ENCODE measurements around the gene USP9X. TPM values are rescaled to one million over a fixed set of nuclear protein-coding genes. Genes with fewer than 3 reads are reported as not detected.

The USP9X gene
- total and polyA plus RNA-seq, 2 donors (not counting 3 experiments of a cell fraction or from before 2014, with no cell fraction given) = 13.7 to 66.8 TPM

DNA sequence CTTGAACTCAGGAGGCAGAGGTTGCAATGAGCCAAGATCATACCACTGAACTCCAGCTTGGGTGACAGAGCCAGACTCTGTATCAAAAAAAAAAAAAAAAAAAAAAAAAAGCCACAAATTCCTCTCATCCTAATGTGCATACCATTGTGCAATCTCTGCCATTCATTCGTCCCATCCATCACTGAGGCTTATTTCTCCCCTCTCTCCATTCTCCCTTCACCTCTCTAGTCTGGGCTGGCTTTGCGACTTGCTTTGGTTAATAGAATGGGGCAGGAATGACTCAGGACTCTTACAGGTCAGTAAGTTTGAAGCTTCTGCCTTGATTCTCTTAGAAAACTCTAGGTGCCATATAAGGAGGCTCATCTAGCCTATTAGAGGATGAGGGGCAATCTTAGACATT is 188.4 kb downstream of the USP9X start:
- intact Hi-C loops (cut with micrococcal nuclease) = loop anchor here (10.0 kb wide), 1 partner anchor 481 kb away; no protein-coding TSS in a partner anchor

More for the DNA sequence above, 188.4 kb downstream of the USP9X start:
- no peaks in the 10 kb centered on the region for H3K9me1 ChIP-seq (replicated peaks; ENCODE audit: control insufficient read depth, extremely low read depth, insufficient read depth, low read length)
- H3K27me3 ChIP-seq (ENCODE audit: control insufficient read depth in 2 of 2, insufficient read depth in 2 of 2, low read length in 2 of 2) = no peaks in the 10 kb centered on the region
- FAIRE-seq (no peak), DNase-seq (ENCODE audit: low read depth, low spot score) (no peak)
- H3K9me3 ChIP-seq (replicated peaks; ENCODE audit: control insufficient read depth, insufficient read depth, low read length) = no peaks in the 10 kb centered on the region
- H3K4me3 ChIP-seq (replicated peaks in 1 of 3; ENCODE audit: insufficient read depth in 1 of 3, low read depth in 1 of 3, low read length in 3 of 3) = no peak overlapping the region
- POLR2A ChIA-PET = no interaction called here
- BruUV-seq (replicated peaks) = no TSS peak
- no peaks in the 10 kb centered on the region for H3K79me2 ChIP-seq (ENCODE audit: control insufficient read depth, insufficient read depth, low read length)
- no peak overlapping the region for H3K27ac ChIP-seq (ENCODE audit: insufficient read depth, low read depth, low read length)
- TF ChIP-seq POLR2A (IDR thresholded peaks at IDR 0.05; ENCODE audit: low read depth, low read length) (no peak), EZH2 (IDR thresholded peaks at IDR 0.05; ENCODE audit: borderline replicate concordance, low read depth, low read length, severe bottlenecking) (no peak), JUN (IDR thresholded peaks at IDR 0.05; ENCODE audit: borderline replicate concordance, insufficient read depth, insufficient read length, low read depth) (no peak), GATA2 (IDR thresholded peaks at IDR 0.05; ENCODE audit: insufficient read depth, insufficient read length, low read depth, low read length) (no peak), MYC (IDR thresholded peaks at IDR 0.05; ENCODE audit: low read depth, low read length) (no peak), FOS (IDR thresholded peaks at IDR 0.05; ENCODE audit: borderline replicate concordance, insufficient read depth, low read length) (no peak), POLR2AphosphoS5 (IDR thresholded peaks at IDR 0.05; ENCODE audit: insufficient read depth, low read depth, low read length) (no peak)
- TF ChIP-seq, protein P1, sequence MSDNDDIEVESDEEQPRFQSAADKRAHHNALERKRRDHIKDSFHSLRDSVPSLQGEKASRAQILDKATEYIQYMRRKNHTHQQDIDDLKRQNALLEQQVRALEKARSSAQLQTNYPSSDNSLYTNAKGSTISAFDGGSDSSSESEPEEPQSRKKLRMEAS (IDR thresholded peaks at IDR 0.05; ENCODE audit: insufficient read depth, insufficient read length) = no peak
- TF ChIP-seq, protein P2, sequence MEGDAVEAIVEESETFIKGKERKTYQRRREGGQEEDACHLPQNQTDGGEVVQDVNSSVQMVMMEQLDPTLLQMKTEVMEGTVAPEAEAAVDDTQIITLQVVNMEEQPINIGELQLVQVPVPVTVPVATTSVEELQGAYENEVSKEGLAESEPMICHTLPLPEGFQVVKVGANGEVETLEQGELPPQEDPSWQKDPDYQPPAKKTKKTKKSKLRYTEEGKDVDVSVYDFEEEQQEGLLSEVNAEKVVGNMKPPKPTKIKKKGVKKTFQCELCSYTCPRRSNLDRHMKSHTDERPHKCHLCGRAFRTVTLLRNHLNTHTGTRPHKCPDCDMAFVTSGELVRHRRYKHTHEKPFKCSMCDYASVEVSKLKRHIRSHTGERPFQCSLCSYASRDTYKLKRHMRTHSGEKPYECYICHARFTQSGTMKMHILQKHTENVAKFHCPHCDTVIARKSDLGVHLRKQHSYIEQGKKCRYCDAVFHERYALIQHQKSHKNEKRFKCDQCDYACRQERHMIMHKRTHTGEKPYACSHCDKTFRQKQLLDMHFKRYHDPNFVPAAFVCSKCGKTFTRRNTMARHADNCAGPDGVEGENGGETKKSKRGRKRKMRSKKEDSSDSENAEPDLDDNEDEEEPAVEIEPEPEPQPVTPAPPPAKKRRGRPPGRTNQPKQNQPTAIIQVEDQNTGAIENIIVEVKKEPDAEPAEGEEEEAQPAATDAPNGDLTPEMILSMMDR (IDR thresholded peaks at IDR 0.05; ENCODE audit: extremely low read depth in 1 of 2, insufficient read depth in 1 of 2, low read depth in 1 of 2, low read length in 2 of 2) = no peak
- H3K9ac ChIP-seq (replicated peaks; ENCODE audit: extremely low read depth, insufficient read depth, low read length) = no peak overlapping the region
- peaks cover 9% of the 10 kb centered on the region for H3K4me1 ChIP-seq (ENCODE audit: control insufficient read depth, extremely low read depth, insufficient read depth, low read length)
- CTCF ChIA-PET = interaction anchor here (1.2 kb wide), 1 partner anchor 93 kb away, joined by 4 read pairs; no protein-coding TSS in a partner anchor
- H2AFZ ChIP-seq (ENCODE audit: low read depth, low read length) = no peak overlapping the region
- H3K36me3 ChIP-seq (ENCODE audit: control insufficient read depth in 2 of 2, extremely low read depth in 1 of 2, insufficient read depth in 2 of 2, low read length in 2 of 2) = no peaks in the 10 kb centered on the region
- dilution Hi-C loops (cut with MboI; ENCODE audit: extremely low pct_ligation_motif_present, low sequenced_read_pairs) = no loop called here
- H4K20me1 ChIP-seq (replicated peaks; ENCODE audit: control insufficient read depth, extremely low read depth, insufficient read depth, low read length) = no peaks in the 10 kb centered on the region
- H3K4me2 ChIP-seq (ENCODE audit: insufficient read depth, low read length) = no peak overlapping the region
